ENCODE measurements around the gene MYL10. TPM values are rescaled to one million over a fixed set of nuclear protein-coding genes. Genes with fewer than 3 reads are reported as not detected.

The MYL10 gene
- polyA plus RNA-seq (2013, experiment 1 of 2): 3.1 TPM
- polyA plus RNA-seq (2013, experiment 2 of 2): 2.5 TPM

- H3K36me3 ChIP-seq (ENCODE audit: control insufficient read depth, insufficient read depth, low read length): no peaks in the 10 kb centered on the region
- H3K18ac ChIP-seq (ENCODE audit: low read length): no peak within 1 kb of the TSS
- no peak within 1 kb of the TSS for H3K4me2 ChIP-seq (ENCODE audit: low read length)
- no peak within 1 kb of the TSS for H2AK5ac ChIP-seq (ENCODE audit: low read length)
- H3K4ac ChIP-seq (ENCODE audit: low read depth, low read length): no peak within 1 kb of the TSS
- WGBS (ENCODE audit: extremely low coverage, insufficient coverage, low lambda C conversion rate): no CpG with 5 or more reads among the region's 8 CpGs
- H3K4me1 ChIP-seq (ENCODE audit: control insufficient read depth, low read depth, low read length): peaks cover 2% of the 10 kb centered on the region
- H2BK15ac ChIP-seq (replicated peaks; ENCODE audit: low read depth): no peak within 1 kb of the TSS
- H2BK5ac ChIP-seq (ENCODE audit: low read length): no peak within 1 kb of the TSS
- H3K79me2 ChIP-seq (ENCODE audit: control insufficient read depth, insufficient read depth, low read length): no peaks in the 10 kb centered on the region
- DNase-seq: no peak
- no peak within 1 kb of the TSS for H3K27ac ChIP-seq (ENCODE audit: low read depth, low read length)
- H2BK120ac ChIP-seq (ENCODE audit: low read depth, low read length): no peak within 1 kb of the TSS
- H4K5ac ChIP-seq (ENCODE audit: low read length): no peak within 1 kb of the TSS
- no peak within 1 kb of the TSS for H3K4me3 ChIP-seq (ENCODE audit: low read length)
- no peak within 1 kb of the TSS for H3K23ac ChIP-seq (ENCODE audit: low read length)
- no peak within 1 kb of the TSS for H3K9ac ChIP-seq (ENCODE audit: low read length)
- H3K79me1 ChIP-seq (ENCODE audit: low read length): no peaks in the 10 kb centered on the region
- no peak within 1 kb of the TSS for H4K8ac ChIP-seq (ENCODE audit: low read depth, low read length)
- no peaks in the 10 kb centered on the region for H3K27me3 ChIP-seq (ENCODE audit: insufficient read depth, low read length, poor library complexity)
- H3K56ac ChIP-seq (ENCODE audit: low read length): no peak within 1 kb of the TSS
Measured at GRCh38 chr7:101629171-101629570, at the start of gene MYL10. Gene MYL10 (minus strand): TSS chr7:101629296. CDS start chr7:101629118, 178 bp downstream.

DNA sequence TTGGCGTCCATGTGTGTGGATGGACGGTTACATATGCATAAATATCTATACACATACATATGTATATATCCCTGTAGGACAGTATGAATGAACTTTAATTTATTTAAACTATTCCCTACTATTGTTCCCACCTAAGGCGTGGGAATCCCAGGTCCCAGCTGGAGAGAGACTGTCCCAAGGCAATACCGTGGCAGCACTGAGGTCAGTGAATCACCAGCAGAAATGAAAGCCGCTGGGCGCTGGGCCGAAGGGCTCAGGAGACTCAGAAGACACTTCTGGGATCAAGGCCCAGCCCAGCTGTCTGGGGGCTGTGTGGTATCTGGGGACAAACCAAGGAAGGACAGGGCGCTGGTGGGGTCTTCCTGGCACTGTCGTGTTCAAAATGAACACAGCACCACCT, 49.6 kb upstream of the MYL10 start:
- Histone ChIP-seq H3K27me3 (ENCODE audit: insufficient read depth, low read length, poor library complexity) (no peaks in the 10 kb centered on the region), H4K8ac (ENCODE audit: low read depth, low read length) (no peak overlapping the region), H3K23ac (ENCODE audit: low read length) (no peak overlapping the region), H2BK15ac (replicated peaks; ENCODE audit: low read depth) (no peak overlapping the region), H3K79me2 (ENCODE audit: control insufficient read depth, insufficient read depth, low read length) (no peaks in the 10 kb centered on the region), H3K36me3 (ENCODE audit: control insufficient read depth, insufficient read depth, low read length) (no peaks in the 10 kb centered on the region), H3K18ac (ENCODE audit: low read length) (no peak overlapping the region), H3K27ac (ENCODE audit: low read depth, low read length) (no peak overlapping the region), H3K56ac (ENCODE audit: low read length) (no peak overlapping the region), H2BK120ac (ENCODE audit: low read depth, low read length) (no peak overlapping the region), H3K9ac (ENCODE audit: low read length) (no peak overlapping the region), H2BK5ac (ENCODE audit: low read length) (no peak overlapping the region), H3K79me1 (ENCODE audit: low read length) (no peaks in the 10 kb centered on the region), H2AK5ac (ENCODE audit: low read length) (no peak overlapping the region), H3K4me1 (ENCODE audit: control insufficient read depth, low read depth, low read length) (peaks cover 2% of the 10 kb centered on the region), H3K4me2 (ENCODE audit: low read length) (no peak overlapping the region), H3K4ac (ENCODE audit: low read depth, low read length) (no peak overlapping the region), H3K4me3 (ENCODE audit: low read length) (no peak overlapping the region), H4K5ac (ENCODE audit: low read length) (no peak overlapping the region)
- WGBS (ENCODE audit: extremely low coverage, insufficient coverage, low lambda C conversion rate): no CpG with 5 or more reads among the region's 9 CpGs
- no peak for DNase-seq

GRCh38 chr7:101677797-101678479, 48.8 kb upstream of the MYL10 start:
- Histone ChIP-seq H3K27me3 (ENCODE audit: insufficient read depth, low read length, poor library complexity) (no peaks in the 10 kb centered on the region), H3K36me3 (ENCODE audit: control insufficient read depth, insufficient read depth, low read length) (no peaks in the 10 kb centered on the region), H3K4me2 (ENCODE audit: low read length) (no peak overlapping the region), H3K23ac (ENCODE audit: low read length) (no peak overlapping the region), H2BK5ac (ENCODE audit: low read length) (no peak overlapping the region), H3K4me1 (ENCODE audit: control insufficient read depth, low read depth, low read length) (peaks cover 2% of the 10 kb centered on the region), H3K18ac (ENCODE audit: low read length) (no peak overlapping the region), H4K5ac (ENCODE audit: low read length) (no peak overlapping the region), H3K4me3 (ENCODE audit: low read length) (no peak overlapping the region), H2AK5ac (ENCODE audit: low read length) (no peak overlapping the region), H3K4ac (ENCODE audit: low read depth, low read length) (peak overlapping the region; percentile 27), H4K8ac (ENCODE audit: low read depth, low read length) (no peak overlapping the region), H3K27ac (ENCODE audit: low read depth, low read length) (no peak overlapping the region), H3K79me2 (ENCODE audit: control insufficient read depth, insufficient read depth, low read length) (no peaks in the 10 kb centered on the region), H3K56ac (ENCODE audit: low read length) (peak overlapping the region; percentile 42), H2BK120ac (ENCODE audit: low read depth, low read length) (no peak overlapping the region), H3K79me1 (ENCODE audit: low read length) (no peaks in the 10 kb centered on the region), H2BK15ac (replicated peaks; ENCODE audit: low read depth) (no peak overlapping the region), H3K9ac (ENCODE audit: low read length) (no peak overlapping the region)
- DNase-seq: peak; percentile 59
- WGBS (ENCODE audit: extremely low coverage, insufficient coverage, low lambda C conversion rate): no CpG with 5 or more reads among the region's 14 CpGs

GRCh38 chr7:101677391-101677790, 48.3 kb upstream of the MYL10 start:
- Histone ChIP-seq H3K27me3 (ENCODE audit: insufficient read depth, low read length, poor library complexity) (no peaks in the 10 kb centered on the region), H3K79me2 (ENCODE audit: control insufficient read depth, insufficient read depth, low read length) (no peaks in the 10 kb centered on the region), H2BK5ac (ENCODE audit: low read length) (no peak overlapping the region), H3K36me3 (ENCODE audit: control insufficient read depth, insufficient read depth, low read length) (no peaks in the 10 kb centered on the region), H3K18ac (ENCODE audit: low read length) (no peak overlapping the region), H2BK120ac (ENCODE audit: low read depth, low read length) (no peak overlapping the region), H3K4ac (ENCODE audit: low read depth, low read length) (peak overlapping the region; percentile 27), H3K27ac (ENCODE audit: low read depth, low read length) (no peak overlapping the region), H4K8ac (ENCODE audit: low read depth, low read length) (no peak overlapping the region), H4K5ac (ENCODE audit: low read length) (no peak overlapping the region), H3K4me1 (ENCODE audit: control insufficient read depth, low read depth, low read length) (peaks cover 2% of the 10 kb centered on the region), H3K9ac (ENCODE audit: low read length) (no peak overlapping the region), H2BK15ac (replicated peaks; ENCODE audit: low read depth) (no peak overlapping the region), H3K4me2 (ENCODE audit: low read length) (no peak overlapping the region), H3K23ac (ENCODE audit: low read length) (no peak overlapping the region), H3K79me1 (ENCODE audit: low read length) (no peaks in the 10 kb centered on the region), H3K4me3 (ENCODE audit: low read length) (no peak overlapping the region), H2AK5ac (ENCODE audit: low read length) (no peak overlapping the region), H3K56ac (ENCODE audit: low read length) (peak overlapping the region; percentile 42)
- no peak for DNase-seq
- WGBS (ENCODE audit: extremely low coverage, insufficient coverage, low lambda C conversion rate): no CpG with 5 or more reads among the region's 10 CpGs

DNA sequence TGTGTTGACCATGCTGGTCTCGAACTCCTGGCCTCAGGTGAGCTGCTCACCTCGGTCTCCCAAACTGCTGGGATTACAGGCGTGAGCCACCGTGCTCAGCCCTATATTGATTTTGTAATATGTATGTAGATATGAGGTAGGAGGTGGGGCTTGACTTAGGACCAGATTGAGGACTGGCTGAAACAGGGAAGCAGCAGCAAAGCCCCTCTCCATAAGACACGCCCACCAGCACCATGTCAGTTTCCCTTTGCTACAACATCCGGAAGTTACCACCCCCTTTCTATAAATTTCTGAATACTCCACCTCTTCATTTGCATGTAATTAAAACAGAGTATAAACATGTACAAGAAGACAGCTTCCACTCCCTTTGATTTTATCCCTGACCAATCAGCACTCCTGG, 47.9 kb upstream of the MYL10 start:
- no peak overlapping the region for H2BK120ac ChIP-seq (ENCODE audit: low read depth, low read length)
- H3K36me3 ChIP-seq (ENCODE audit: control insufficient read depth, insufficient read depth, low read length): no peaks in the 10 kb centered on the region
- no peaks in the 10 kb centered on the region for H3K79me2 ChIP-seq (ENCODE audit: control insufficient read depth, insufficient read depth, low read length)
- no peak overlapping the region for H3K23ac ChIP-seq (ENCODE audit: low read length)
- no peak overlapping the region for H4K5ac ChIP-seq (ENCODE audit: low read length)
- H3K56ac ChIP-seq (ENCODE audit: low read length): no peak overlapping the region
- H2BK15ac ChIP-seq (replicated peaks; ENCODE audit: low read depth): no peak overlapping the region
- no peak overlapping the region for H2BK5ac ChIP-seq (ENCODE audit: low read length)
- no CpG with 5 or more reads among the region's 6 CpGs for WGBS (ENCODE audit: extremely low coverage, insufficient coverage, low lambda C conversion rate)
- DNase-seq: no peak
- peaks cover 2% of the 10 kb centered on the region for H3K4me1 ChIP-seq (ENCODE audit: control insufficient read depth, low read depth, low read length)
- no peak overlapping the region for H3K9ac ChIP-seq (ENCODE audit: low read length)
- H4K8ac ChIP-seq (ENCODE audit: low read depth, low read length): no peak overlapping the region
- no peak overlapping the region for H3K27ac ChIP-seq (ENCODE audit: low read depth, low read length)
- H2AK5ac ChIP-seq (ENCODE audit: low read length): no peak overlapping the region
- H3K79me1 ChIP-seq (ENCODE audit: low read length): no peaks in the 10 kb centered on the region
- no peak overlapping the region for H3K18ac ChIP-seq (ENCODE audit: low read length)
- no peaks in the 10 kb centered on the region for H3K27me3 ChIP-seq (ENCODE audit: insufficient read depth, low read length, poor library complexity)
- no peak overlapping the region for H3K4ac ChIP-seq (ENCODE audit: low read depth, low read length)
- H3K4me3 ChIP-seq (ENCODE audit: low read length): no peak overlapping the region
- H3K4me2 ChIP-seq (ENCODE audit: low read length): no peak overlapping the region
